Stimulated activated CD8-positive, alpha-beta memory T cell treated with anti-CD3 and anti-CD28 coated beads, Interleukin-15, amount 100 ng/mL, for 24 hours (primary cell): ENCODE results near the gene WNT5B.

Experiments used
- DNase-seq: peaks from one replicate; pipeline ENCODE4 v3.0.0-alpha.2; 2020; ENCODE audit warnings: low read depth

Gene WNT5B

GRCh38 chr12:1628666-1629337 lies at the start of gene WNT5B:
WNT5B (plus strand) TSS chr12:1629231; CDS start chr12:1631355, 2,124 bp downstream.
- no peak for DNase-seq

- no peak for DNase-seq
Measured at GRCh38 chr12:1579651-1580435, 49.2 kb upstream of the WNT5B start.

- DNase-seq = no peak
Measured at GRCh38 chr12:1580526-1580925, 48.5 kb upstream of the WNT5B start.

- DNase-seq = no peak
Measured at GRCh38 chr12:1581973-1582708, 46.9 kb upstream of the WNT5B start.

GRCh38 chr12:1582709-1583050 lies 46.4 kb upstream of the WNT5B start:
- no peak for DNase-seq

- no peak for DNase-seq
Measured at GRCh38 chr12:1583421-1584078, 45.5 kb upstream of the WNT5B start.

- DNase-seq = no peak
Measured at GRCh38 chr12:1584326-1584725, 44.7 kb upstream of the WNT5B start.

- DNase-seq = no peak
Measured at GRCh38 chr12:1587927-1588574, 41.0 kb upstream of the WNT5B start.

GRCh38 chr12:1588575-1588947 lies 40.5 kb upstream of the WNT5B start:
- no peak for DNase-seq

- DNase-seq = no peak
Measured at GRCh38 chr12:1590221-1590979, 38.6 kb upstream of the WNT5B start.

- no peak for DNase-seq
Measured at GRCh38 chr12:1591034-1591433, 38.0 kb upstream of the WNT5B start.

GRCh38 chr12:1591543-1591942 lies 37.5 kb upstream of the WNT5B start:
- no peak for DNase-seq

- peak; percentile 19 for DNase-seq
Measured at GRCh38 chr12:1592444-1593173, 36.4 kb upstream of the WNT5B start.

GRCh38 chr12:1593174-1594005 lies 35.6 kb upstream of the WNT5B start:
- DNase-seq = peak; percentile 11

GRCh38 chr12:1594006-1594260 lies 35.1 kb upstream of the WNT5B start:
- no peak for DNase-seq

GRCh38 chr12:1594261-1595025 lies 34.6 kb upstream of the WNT5B start, which contains the start of gene FBXL14:
FBXL14 (minus strand) TSS chr12:1594581; CDS start chr12:1594066, 515 bp downstream.
- DNase-seq = peak; percentile 78

GRCh38 chr12:1595026-1595561 lies 33.9 kb upstream of the WNT5B start:
- DNase-seq = no peak

- DNase-seq = no peak
Measured at GRCh38 chr12:1595690-1596347, 33.2 kb upstream of the WNT5B start.
